HepG2 (cell line): ENCODE results near the gene MSRB3.

ENCODE experiments used
- CHCHD3 ChIP-seq: sonication (generic); formaldehyde crosslinking; IDR thresholded peaks from 2 replicates; pipeline ENCODE4 v1.8.0; 2022; ENCODE audit warnings: mild to moderate bottlenecking, missing genetic modification reagents, moderate library complexity
- NFRKB ChIP-seq: fragments of 450-650 bp; IDR thresholded peaks from 2 replicates; pipeline ENCODE4 v1.6.1; 2017
- SSRP1 ChIP-seq: IDR thresholded peaks from 2 replicates; pipeline ENCODE4 v1.6.1; 2016; ENCODE audit warnings: control low read depth
- ZFP62 ChIP-seq: sonication (generic); formaldehyde crosslinking; IDR thresholded peaks from 2 replicates; pipeline ENCODE4 v1.4.0; 2020; ENCODE audit warnings: missing genetic modification reagents

GRCh38 chr12:65372574-65372973 lies 94.1 kb downstream of the MSRB3 start:
- TF ChIP-seq CHCHD3 (CRISPR knock-in tag) (no peak), NFRKB (no peak), ZFP62 (no peak), SSRP1 (CRISPR knock-in tag) (no peak)
